NCI-H1105 (cell line): ENCODE data around the gene DIAPH2.

ENCODE experiments used
- DNase-seq: peaks from one replicate; lab custom pipeline; 2025; lab: John Stamatoyannopoulos, UW

The DIAPH2 gene

DNA sequence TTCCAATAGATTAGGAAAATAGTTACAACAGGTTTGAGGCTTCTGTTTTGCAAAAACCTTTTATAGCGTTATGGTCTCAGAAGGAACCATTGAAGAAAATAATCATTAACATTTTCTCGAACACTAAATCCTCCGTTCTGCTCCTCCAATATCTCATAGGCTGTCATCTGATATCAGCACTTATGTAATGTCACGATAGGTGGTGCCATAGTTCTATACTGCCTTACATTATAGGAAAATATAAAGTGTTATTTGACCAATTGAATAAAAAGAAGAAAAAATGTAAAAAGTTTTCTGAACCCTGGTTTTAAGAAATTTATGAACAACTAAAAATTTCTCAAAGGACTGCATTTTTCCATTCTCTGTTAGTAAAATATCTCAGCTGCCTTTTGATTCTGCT, 490.5 kb downstream of the DIAPH2 start:
- no peak for DNase-seq

DNA sequence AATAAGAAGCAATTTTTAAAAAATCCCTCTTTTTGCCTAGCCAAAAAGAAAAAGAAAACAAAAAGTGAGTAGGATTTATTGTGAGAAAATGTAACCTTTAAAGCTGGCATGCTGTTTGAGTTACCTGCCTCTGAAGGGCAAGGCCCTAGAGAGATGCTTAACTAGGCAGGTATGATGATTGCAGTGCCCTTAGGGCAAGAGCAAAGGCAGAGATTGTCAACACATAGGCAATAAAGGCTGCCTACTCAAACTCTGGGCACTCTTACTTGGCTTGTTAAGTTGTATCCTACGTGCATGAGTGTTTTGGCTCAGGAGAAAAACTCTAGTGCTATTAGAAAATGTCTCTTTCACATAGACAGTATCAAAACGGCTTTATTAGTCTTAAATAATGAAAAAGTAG, 505.0 kb downstream of the DIAPH2 start:
- DNase-seq, result no peak

DNA sequence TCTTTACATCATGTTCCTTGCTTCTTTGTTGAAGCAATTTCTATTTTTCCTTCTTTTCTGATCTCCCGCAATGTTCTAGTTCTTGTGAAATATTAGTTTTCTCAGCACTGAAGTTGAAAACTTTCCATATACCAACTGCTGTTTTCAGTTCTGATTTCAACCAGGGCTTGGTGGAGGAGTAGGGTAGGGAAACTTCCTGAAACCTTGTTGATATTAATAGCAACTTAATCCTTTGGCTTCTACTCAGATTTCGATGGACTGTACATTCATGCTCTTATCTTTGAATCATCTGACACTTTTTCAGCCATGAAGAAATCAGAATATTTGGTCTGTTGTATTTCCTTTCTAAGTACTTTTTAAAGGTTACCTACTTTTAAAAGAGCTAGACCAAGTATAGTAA, 514.9 kb downstream of the DIAPH2 start:
- DNase-seq, result no peak

DNA sequence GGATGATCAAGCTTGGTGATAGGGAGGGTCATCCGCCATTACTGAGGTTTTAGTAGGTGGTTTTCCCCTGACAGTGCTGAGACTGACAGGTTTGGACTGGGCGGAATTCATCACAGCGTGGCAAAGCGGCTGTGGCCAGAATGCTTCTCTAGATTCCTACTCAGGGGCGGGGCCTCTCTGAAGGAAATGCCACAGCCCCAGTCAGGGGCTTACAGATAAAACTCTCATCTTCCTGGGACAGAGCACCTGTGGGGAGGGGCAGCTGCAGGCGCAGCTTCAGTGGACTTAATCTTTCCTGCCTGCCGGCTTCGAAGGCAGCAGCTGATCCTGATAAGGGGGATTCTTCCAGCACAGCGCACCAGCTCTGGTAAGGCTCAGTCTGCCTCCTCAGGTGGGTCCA, 515.8 kb downstream of the DIAPH2 start:
- no peak for DNase-seq

DNA sequence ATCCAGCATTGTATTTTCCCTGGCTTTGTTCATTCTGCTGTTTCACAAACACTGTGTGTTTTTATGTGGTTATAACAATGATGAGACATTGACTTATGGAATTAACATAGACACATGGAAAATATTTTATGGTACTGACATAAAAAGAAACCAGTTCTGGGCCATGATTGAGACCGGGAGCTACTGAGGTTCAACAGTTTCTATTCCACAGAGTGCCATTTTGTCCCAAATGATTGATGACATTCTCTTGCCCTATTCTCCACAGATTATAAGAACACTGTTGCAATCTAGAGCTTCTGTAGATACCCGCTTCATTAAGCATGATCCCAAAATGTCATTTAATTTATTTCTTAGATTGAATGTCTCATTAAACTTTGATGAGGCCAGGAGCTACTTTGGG, 525.9 kb downstream of the DIAPH2 start:
- no peak for DNase-seq

DNA sequence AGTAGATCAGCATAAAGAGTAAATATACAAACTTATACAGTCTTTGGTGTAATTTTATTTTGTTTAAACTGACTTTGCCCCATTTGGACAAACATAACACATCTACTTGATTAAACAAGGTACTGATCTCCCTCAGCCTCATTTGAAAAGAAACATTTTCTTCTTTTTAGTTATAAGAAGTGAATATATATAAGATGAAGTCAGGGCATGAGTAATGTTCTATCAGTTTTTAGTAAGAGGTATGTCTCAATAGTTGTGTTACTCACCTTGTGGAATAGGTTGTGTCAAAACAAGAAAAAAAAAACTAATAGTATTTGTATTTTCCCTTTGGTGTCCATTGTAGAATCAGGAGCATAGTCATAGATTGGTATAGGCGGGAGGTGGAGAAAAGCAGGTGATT, 526.4 kb downstream of the DIAPH2 start:
- DNase-seq, result no peak

DNA sequence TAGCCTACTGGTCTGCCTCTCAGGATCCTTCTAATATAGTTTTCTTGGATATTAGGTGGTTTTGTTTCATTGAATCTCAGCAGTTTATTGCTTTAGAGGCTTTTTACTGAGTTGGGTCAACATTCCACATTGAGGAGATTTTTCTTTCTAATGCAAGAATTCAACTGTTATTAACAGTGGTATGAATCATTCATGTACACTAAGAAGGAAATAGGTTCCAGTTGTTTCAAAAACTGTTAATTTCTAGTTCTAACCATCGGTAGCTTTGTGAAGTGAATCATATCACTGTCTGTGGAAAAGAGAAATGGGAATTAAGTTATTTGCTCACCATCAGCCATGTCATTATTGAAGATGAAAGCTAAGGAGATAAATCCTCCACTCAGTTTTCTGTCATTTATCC, 530.5 kb downstream of the DIAPH2 start:
- no peak for DNase-seq

DNA sequence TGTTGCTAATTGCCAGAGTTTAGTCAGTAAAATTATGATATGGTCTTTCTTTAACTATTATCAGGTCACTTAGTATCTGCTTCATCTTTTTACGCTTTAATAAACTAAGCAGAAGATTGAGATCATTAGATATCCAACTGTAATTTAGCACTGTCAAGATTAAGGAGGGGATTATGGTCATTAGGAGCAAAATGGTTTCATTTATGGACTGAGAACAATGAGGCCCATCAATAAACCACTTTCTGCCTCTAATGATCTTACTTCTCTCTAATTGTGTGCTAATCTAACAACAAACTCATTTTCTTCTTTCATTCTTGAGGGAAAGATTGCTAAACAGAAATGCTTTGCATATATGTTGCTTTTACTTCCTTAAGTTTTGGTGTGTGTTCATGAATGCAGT, 539.5 kb downstream of the DIAPH2 start:
- no peak for DNase-seq

DNA sequence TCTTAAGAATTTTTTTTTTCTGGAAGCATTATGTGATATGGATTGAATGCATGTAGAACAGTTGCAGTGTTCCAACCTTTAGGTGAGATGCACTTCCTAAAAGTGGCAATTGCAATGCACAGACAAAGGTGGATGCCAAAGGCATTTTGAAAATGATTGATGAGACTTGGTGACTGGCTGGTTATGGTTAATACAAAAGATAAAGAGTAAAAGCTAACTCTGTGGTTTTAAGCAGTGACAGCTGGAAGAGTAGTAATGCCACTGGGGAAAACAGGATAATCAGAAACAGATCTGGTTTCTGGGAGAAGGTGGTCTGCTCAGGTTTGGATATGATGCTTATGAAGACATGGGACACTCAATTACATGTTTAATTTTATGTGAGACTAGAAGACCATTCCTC, 544.7 kb downstream of the DIAPH2 start:
- no peak for DNase-seq

DNA sequence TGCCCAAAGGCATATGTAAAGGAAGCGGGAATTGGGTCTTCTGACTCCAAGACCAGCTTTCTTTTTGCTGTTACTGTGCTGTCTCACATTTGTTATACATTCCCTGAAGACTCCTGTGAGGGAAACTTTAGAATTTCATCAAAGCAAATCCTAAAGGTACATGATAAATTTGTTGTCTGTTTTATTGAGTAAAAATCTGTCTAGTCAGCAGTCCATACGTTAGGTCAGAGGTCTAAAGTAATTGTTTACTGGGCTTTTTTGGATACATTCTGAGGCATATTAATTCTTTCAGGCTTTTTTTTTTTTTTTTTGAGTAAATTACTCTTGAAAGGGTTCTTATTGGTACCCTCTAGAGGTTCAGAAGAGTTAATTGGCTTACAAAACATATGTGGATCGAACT, 546.3 kb downstream of the DIAPH2 start:
- no peak for DNase-seq

DNA sequence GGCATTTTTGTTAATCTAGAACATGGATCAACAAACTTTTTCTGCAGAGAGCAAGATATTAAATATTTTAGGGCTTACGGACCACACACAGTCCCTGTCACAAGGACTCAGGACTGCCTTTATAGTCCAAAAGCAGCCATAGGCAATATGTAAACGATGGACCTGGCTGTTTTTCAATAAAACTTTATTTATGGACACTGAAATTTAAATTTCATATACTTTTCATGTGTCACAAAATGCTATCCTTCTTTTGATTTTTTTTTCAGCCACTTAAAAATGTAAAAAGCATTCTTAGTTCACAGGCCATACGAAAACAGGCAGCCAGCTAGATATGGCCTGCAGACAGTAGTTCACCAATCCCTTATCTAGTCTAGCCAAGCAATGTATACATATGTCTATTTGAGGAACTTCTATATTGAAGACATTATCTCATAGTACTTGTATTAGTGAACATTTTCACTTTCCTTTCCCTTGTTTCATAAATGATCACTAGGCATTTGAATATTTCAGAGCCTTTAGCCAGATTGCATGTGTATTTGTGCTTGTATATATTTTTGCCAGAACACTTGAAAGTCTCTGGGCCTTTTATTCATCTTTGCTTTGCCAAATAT, 549.9 kb downstream of the DIAPH2 start:
- no peak for DNase-seq

DNA sequence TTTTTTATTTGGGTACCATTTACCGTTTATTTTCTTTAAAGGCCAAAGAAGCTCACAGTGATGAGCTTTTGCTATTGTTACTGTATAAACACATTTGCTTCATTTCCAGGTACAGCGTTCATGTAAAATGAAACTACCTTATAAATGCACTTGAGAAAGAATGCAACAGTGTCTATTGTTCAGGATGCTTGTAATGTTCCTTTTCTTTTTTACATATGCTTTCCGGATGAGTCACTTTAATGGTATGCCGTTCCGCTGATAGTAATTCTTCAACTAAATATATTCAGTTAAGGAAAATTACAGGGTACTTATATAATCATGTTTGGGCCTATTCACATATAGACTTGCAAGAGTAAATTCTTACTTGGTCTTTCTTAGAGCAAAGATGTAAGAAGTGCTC, 554.0 kb downstream of the DIAPH2 start:
- DNase-seq, result no peak

DNA sequence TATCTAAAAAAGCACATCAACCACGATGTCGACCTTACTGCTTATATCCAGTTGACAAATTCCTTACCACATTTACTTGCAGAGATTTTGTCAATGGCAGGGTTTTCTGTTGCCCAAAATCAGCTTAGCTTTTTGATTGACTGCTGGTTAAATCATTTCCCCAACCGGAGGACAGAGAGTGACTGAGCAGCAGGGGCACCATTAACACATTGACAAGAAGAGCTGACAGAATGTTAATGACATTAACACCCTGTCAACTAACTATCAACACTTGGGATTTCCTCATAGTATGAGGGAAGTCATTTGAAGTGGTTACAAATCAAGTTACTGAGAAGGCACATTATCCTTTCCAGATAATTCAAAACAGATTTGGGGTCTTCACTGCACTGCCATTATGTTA, 567.5 kb downstream of the DIAPH2 start:
- DNase-seq, result no peak

DNA sequence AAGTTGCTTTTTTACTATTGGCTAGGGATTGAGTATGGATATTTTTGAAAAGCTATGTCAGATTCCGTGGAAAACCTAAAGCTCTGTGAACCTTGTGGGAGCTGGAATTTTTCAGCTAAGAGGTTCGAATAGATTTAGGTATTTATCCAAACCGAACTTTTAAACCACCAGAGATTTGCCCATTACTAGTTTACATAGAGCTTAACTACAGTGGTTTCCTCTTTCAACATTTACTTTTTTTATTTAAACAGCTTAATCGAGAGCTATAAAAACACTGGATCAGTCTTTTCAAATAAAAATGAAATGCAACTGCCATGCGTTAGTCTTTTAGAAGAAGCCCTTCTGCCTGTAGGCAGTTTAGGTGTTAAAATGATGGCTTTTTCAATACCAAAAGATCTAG, 576.0 kb downstream of the DIAPH2 start:
- DNase-seq, result no peak

DNA sequence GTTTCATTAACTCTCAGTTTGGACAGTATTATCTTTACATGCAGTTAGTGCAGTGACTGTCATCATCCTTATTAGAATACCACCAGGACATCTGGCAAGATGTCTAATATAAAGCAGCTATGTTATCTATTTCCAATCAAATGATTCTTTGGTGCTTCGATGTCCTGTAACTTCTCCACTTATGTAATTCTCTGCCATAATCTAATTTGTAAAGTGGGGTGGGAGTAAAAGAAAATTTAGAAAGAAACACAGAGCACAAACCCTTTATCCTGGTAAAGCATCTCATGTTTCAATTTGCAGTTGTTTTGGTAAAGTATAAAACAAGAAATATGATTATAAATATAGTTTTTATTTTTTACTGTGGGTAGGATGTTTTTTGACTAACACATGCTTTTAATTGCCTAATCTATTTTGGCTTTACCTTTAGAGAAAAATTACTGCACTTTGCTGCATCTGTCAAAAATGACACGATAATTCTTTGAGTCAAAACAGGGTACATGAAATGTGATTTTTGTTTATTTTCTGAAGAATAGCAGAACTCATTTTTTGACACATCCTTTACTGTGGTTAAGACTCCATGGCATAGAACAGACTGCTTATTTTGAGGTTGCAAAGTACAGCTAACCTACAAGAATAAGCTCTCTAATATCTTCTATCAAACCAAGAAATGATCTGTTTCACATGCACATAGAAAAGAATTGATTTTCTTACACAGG, 581.9 kb downstream of the DIAPH2 start:
- no peak for DNase-seq

DNA sequence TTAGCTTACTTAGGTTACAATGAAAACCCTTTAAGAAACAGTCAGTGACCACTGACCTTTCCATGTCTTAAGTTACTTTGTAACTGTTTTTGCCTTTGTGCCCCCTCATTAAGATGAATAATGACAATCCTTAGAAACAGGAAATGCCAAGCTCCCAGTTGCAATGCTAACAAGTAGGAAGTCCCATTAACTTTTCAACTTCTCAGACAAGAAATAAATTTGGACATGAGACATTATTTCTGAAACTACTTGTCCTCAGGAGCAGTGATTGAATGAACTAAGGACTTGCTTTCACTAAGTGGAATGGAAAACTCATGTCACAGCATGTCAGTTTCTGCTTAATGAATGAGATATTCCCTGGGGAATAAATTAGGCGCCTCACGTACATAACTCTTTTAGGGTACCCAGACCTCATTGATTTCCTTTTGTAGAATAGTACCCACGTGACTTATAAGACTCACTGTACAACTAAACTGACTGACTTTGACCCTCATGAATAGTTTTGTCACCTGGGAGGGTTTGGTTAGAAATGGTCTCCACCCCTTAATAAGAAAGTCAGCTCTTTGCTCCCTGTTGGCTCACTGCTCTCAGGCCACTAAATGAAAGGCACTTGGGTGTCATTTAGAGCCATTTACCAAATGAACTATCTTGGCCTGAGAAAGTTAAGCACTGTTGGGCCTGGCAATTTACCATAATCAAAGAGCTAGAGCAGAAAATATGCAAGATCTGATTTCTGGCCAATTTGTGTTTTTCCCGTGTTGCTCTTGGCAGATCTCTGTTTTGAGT, 582.9 kb downstream of the DIAPH2 start:
- no peak for DNase-seq

DNA sequence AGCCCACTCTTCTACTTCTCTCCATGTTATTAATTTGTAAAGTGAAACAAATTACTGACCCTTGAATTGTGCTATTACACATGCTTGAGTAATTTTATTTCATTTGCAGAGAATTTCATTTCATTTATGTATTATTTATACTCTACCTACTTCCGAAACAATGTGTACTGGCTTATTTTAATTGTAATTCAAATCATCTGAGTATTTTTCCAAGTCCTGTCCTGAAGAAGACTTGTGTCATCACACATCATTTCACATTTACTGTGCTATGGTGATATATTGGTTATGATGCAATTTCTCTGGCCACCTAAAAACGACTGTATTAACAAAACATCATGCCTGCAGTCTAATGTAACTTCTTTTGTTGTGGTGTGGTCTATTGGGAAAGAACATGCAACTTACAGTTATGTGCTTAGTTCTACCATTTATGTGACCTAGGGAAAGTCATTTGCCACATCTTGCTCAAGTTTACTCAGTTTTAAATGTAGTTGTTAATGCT, 583.6 kb downstream of the DIAPH2 start:
- no peak for DNase-seq

DNA sequence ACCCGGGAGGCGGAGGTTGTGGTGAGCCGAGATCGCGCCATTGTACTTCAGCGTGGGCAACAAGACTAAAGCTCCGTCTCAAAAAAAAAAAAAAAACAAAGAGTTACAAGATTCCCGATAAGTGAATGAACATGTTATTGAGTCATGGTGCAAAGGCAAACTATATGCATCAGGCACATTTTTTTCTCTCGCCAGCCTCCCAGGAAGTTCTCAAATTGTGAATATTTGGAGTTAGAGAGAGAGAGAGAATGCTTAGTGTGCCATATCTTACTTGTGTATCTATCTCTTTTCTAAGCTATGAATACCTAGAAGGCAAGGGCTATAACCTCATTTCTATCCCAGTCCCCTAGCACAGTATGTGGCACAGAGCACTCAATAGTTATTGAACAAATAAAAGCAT, 599.9 kb downstream of the DIAPH2 start:
- DNase-seq, result no peak

DNA sequence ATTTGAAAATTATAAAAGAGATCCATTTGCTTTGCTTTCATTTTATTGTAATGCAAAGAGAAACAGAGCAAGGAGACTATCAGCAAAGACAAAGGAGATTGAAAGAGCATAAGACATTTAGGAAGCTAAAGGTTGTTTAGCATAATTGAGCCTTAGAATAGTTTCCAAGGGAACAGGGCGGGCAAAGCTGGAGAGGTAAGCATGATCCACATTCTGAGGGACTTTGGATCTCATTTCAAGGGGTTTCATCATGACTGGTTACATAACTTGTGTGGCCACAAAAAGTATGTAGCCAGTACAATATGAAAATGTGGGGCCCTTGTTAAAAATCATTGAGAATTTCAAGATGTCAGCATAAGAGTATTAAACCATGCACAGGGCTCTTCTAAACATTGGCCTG, 605.6 kb downstream of the DIAPH2 start:
- no peak for DNase-seq

DNA sequence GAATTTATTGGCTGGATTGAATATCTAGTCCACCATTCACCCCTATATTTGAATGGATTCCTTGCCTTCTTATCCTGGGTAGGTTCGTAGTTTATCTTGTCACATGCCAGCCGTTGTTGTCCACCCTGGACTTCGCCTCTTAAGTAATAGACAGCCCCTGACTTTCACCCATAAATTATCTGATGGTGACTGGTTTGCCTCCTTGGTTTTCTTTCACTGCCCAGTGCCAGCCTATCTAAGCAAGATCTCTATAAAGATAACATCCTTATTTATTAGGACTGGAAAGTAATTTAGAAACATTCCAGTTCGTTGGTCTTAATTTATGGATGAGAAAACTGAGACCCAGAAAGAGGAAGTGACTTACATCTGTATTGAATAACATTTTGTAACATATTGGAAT, 609.4 kb downstream of the DIAPH2 start:
- DNase-seq, result no peak

DNA sequence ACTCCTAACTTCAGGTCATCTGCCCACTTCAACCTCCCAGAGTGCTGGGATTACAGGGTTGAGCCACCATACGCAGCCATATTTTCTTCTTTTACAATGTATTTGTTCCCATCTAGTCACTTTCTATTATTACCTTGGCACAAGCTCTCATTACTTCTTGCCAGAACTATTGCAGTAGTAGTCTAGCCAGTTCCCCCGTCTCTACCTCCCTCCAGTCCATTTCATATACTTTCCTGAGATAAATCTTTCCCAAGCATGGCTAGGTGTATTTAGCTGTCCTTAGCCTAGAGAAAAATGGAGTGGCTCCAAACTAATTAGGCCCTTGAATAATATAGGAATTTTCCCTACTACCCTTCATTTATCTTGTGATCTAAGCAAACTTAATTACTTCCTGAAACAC, 611.3 kb downstream of the DIAPH2 start:
- DNase-seq, result no peak

DNA sequence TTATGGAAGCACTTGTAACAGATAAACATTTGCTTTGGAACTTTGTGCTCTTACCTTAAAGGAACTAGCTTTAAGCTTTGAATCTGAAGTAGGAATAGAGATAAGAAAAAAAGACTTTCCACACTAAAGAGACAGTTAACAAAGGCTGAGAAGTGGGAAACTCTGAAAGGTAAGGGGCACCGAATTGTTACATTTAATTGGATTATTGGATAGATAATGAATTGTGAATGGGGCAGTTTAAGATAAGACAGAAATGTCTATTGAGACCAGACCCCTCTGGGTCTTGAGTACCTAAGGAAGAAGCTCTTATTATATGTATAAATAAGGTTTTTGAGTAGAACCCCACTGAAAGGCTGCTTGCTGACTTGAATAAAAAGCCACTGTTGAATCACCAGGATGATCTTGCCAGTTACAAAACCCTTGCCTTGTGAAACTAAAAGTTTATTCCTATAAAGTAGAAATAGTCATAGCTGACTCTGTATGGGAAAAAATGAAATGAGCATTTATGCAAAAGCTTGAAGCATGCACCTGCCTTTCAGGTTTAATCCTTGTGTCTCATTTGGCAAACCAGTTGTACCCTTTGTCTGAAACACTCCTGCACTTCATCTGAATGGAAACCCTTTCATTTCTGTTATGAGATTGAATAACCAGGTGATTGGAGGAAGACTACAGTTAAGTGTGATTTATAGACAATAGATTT, 622.3 kb downstream of the DIAPH2 start:
- no peak for DNase-seq

DNA sequence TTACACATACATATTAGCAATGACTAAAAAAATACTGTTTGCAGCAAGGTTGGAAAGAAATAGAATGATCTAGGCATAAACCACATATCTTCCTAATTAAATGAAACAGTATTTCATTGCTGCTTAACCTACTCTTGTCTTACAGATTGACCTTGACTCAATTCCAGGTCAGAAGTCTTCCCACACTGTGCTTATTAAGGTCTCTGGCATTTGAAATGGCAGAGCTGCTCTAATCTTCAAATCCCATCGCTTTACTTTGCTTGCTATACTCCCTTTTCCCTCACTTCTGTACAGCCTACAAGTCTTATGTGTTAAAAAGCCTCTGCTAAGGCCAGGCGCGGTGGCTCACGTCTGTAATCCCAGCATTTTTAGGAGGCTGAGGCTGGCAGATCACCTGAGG, 623.5 kb downstream of the DIAPH2 start:
- DNase-seq, result no peak
